HG03095 (cell line): ENCODE measurements around the gene GUCY1A1.

Source experiments
- ATAC-seq: cut with Tn5 transposase; IDR thresholded peaks from one replicate; pipeline ENCODE4 v1.9.1; 2021; ENCODE audit warnings: moderate library complexity; ENCODE audit not compliant: unreplicated experiment

The GUCY1A1 gene

DNA sequence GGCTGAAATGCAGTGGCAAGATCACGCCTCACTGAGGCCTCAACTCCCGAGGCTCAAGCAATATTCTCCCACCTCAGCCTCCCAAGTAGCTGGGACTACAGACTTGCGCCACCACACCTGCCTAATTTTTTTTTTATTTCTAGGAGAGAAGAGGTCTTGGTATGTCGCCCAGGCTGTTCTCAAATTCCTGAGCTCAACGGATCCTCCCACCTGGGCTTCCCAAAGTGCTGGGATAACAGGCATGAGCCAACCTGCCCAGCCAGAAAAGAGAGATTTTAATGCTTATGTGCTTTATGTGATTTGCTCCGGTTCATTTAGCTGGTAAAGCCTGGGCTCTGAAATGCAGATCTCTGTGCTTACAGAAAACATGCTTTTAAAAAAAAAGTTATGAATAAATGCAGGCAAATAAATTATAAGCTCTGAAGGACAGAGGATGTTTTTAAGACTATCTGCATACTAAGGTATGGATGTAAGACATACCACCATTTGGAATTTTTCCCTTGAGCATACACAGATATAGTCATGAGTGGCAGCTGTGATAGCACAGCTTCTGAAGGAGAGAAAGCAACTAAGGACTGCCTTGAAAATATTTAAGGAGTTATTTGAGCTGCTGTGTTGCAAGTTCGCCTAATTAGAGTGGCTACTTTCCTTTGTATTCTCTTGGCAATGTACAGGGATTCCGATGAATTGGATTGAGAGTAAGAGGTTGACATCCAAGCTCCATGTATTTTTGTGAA is 106.0 kb downstream of the GUCY1A1 start:
- no peak for ATAC-seq

DNA sequence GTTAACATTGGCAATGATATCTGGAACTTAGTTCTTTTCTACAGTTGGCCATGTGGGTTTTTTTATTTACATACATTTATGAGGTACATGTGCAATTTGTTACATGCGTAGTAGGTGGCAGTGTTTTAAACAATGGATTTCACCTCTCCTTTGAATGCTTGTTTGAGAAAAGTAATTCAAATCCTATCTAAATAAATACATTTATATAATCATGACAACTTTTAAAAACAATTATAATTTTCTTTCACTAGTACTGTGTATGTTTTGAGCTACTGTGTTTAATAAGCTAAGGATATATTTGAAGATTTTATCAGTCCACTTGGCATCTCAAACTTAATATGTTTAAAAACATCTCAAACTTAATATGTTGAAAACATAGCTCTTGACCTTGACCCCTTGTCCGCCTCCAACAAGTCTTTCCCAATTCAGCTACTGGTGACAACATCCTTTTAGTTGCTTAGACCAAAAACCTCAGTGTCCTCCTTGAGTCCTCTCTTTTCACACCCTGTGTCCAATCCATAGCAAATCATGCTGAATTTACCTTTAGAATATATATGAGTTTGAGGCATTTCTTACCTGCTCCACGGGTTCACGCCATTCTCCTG is 106.7 kb downstream of the GUCY1A1 start:
- ATAC-seq = no peak

DNA sequence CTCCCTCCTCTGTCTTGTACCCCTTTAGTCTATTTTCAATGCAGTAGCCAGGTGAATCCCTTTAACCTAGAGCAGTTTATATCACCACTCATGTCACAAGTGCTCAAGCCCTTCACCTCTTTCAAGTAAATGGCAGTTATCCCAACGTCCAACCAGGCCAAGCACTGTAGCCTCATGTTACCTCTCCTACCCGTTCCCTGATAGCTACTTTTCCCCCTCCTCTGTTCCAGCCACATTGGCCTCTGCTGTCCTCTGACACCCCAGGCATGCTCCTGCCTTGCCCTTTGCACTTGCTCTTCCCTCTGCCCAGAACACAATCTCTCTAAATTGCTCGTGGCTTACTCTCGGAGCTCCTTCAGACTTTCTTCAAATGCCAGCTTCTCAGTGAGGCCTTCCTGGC is 107.4 kb downstream of the GUCY1A1 start:
- ATAC-seq = no peak

DNA sequence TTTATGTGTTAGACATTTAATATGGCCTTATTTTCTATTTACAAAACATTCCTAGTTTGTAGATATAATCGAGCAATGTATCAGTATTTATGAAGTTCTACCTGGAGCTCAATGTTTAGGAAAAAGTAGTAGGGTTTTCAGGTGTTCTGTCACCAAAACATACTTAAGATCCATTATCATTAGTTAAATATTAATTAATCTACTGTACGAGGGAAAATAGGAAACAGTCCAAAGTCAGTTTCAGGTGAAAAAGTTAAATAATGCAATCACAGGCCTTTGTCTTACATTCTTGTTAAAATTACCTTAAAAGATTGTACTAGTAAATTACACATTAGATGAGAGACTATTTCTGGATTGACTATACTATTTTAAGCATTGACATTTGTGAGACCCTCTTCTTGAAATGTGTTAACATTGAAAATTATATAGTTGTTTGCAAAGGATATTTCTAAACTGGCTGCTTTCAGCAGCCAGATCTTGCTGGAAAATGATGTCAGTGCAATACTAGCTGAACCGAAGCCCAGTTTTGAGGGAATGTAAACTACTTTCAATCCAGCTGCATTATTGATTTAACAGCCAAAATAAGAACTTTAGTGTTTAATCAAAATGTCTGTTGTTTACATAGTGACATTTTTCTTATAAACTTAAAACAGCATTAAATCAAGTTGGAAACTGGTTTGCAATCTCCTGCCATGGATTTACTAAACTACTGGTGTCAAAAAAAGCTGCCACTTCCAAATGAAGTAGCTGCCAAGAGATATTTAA is 111.5 kb downstream of the GUCY1A1 start:
- ATAC-seq = no peak

DNA sequence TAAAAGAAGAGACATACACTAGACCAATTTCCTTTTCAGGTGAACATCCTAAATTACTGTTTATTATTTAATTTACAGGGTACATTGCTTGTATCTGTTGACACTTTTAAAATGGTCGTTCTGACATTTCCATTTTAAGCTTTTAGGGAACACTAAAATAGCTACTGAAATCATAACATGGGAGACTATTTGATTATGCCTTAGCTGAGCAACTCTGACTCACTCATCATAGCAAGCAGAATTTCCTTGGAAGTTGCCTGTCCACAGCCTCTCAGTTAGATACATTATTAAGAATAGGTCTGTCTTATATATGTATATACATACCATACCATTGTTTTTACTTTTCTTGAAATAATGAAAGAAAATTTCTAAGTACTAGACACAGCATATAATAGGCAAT is 114.1 kb downstream of the GUCY1A1 start:
- no peak for ATAC-seq

DNA sequence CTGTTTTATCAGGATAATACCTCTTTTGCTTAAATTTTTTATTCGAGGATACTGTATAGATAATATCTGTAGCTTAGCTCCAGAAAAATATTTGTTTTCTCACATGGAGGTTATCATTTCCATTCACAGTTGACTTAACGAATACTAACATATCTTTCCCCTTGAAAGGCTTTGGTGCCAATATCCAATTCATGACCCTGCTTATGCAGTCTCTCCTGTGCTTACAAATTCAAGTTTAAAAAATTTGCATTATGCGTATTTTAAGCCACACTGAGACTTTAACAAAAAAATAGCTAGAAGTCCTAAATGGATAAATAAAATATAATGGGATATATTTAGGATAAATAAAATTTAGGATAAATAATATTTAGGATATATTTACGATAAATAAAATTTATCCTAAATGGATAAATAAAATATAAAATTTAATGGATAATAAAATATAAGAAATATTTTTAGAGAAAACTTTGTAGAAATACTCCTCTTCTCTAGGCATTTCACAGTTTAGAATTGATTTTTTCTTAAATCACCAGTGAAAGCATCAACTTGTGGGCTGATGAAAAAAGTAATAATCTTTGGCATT is 114.7 kb downstream of the GUCY1A1 start:
- no peak for ATAC-seq
